Measurements from ENCODE around the gene AGAP1. TPM values are rescaled to one million over a fixed set of nuclear protein-coding genes. Genes with fewer than 3 reads are reported as not detected.

The AGAP1 gene
- total RNA-seq, 1 donor from 2014 or later, result 33.4 TPM

- H3K4me1 ChIP-seq, result peaks cover 10% of the 10 kb centered on the region
- no peak for TF ChIP-seq CTCF (IDR thresholded peaks at IDR 0.05)
- H3K9me3 ChIP-seq, result no peaks in the 10 kb centered on the region
- intact Hi-C loops (cut with DNase I), result loop anchor here (10.0 kb wide), 1 partner anchor 54 kb away; no protein-coding TSS in a partner anchor
- H3K27ac ChIP-seq, result no peak overlapping the region
- DNase-seq (no peak), ATAC-seq (no peak)
- no peak overlapping the region for H3K4me3 ChIP-seq
- H3K27me3 ChIP-seq, result no peaks in the 10 kb centered on the region
- no peaks in the 10 kb centered on the region for H3K36me3 ChIP-seq
These were observed 235.1 kb downstream of the AGAP1 start for GRCh38 chr2:235728800-235729556.

GRCh38 chr2:235729557-235729947 lies 235.7 kb downstream of the AGAP1 start:
- H3K27ac ChIP-seq, result no peak overlapping the region
- peaks cover 5% of the 10 kb centered on the region for H3K4me1 ChIP-seq
- no peaks in the 10 kb centered on the region for H3K36me3 ChIP-seq
- H3K4me3 ChIP-seq, result no peak overlapping the region
- ATAC-seq (no peak), DNase-seq (no peak)
- intact Hi-C loops (cut with DNase I), result loop anchor here (10.0 kb wide), 1 partner anchor 55 kb away; no protein-coding TSS in a partner anchor
- H3K27me3 ChIP-seq, result no peaks in the 10 kb centered on the region
- TF ChIP-seq CTCF (IDR thresholded peaks at IDR 0.05), result no peak
- H3K9me3 ChIP-seq, result no peaks in the 10 kb centered on the region

DNA sequence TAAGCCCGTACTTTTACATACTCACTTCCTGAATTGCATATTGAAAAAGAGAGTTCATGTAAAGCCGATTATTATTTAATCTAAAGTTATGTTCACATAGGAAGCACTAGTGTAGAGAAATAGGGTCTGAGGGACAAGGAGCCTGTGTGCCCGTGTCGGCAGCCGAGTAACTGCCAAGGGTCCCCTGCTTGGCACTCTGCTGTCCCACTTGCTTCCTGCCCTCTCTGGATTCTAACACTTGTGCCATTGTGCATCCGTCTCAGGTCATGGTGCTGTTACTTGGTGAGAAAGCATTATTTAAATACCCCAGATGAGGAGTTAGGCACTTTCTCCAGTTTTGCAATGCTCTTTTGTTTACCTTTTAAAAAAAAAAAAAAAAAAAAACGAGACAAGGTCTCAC lies 236.3 kb downstream of the AGAP1 start:
- no peaks in the 10 kb centered on the region for H3K36me3 ChIP-seq
- H3K4me3 ChIP-seq, result no peak overlapping the region
- intact Hi-C loops (cut with DNase I), result loop anchor here (10.0 kb wide), 1 partner anchor 125 kb away; no protein-coding TSS in a partner anchor
- no peak overlapping the region for H3K27ac ChIP-seq
- DNase-seq, result no peak
- H3K4me1 ChIP-seq, result no peaks in the 10 kb centered on the region
- no peaks in the 10 kb centered on the region for H3K9me3 ChIP-seq
- no peak for TF ChIP-seq CTCF (IDR thresholded peaks at IDR 0.05)
- no peaks in the 10 kb centered on the region for H3K27me3 ChIP-seq
- ATAC-seq, result no peak

DNA sequence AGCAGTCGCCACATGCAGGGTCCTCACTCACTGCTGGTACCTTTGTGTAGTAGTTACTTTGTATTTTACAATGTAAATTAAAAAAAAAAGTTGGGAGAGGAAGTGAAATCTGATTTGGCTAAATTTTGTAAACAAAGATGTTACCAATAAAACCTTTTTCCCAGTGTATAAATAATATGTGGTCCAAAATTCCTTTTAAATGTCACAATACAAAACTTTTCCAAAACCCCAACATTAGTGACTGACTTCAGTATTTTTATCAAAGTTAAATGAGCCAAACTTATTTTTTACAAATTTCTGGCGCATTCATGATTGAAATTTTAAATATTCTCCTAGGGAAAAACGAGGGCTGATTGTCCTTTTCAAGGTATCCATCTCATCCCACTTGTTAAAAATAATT lies 239.9 kb downstream of the AGAP1 start:
- no peak for ATAC-seq
- Histone ChIP-seq H3K4me1 (no peaks in the 10 kb centered on the region), H3K4me3 (no peak overlapping the region), H3K36me3 (no peaks in the 10 kb centered on the region), H3K27ac (no peak overlapping the region), H3K27me3 (no peaks in the 10 kb centered on the region), H3K9me3 (no peaks in the 10 kb centered on the region)
- intact Hi-C loops (cut with DNase I), result loop anchor here (10.0 kb wide), 1 partner anchor 129 kb away; no protein-coding TSS in a partner anchor
- no peak for DNase-seq
- no peak for TF ChIP-seq CTCF (IDR thresholded peaks at IDR 0.05)

- ATAC-seq (no peak), DNase-seq (no peak)
- no peaks in the 10 kb centered on the region for H3K9me3 ChIP-seq
- no peaks in the 10 kb centered on the region for H3K27me3 ChIP-seq
- H3K4me3 ChIP-seq, result no peak overlapping the region
- no peak overlapping the region for H3K27ac ChIP-seq
- no peak for TF ChIP-seq CTCF (IDR thresholded peaks at IDR 0.05)
- intact Hi-C loops (cut with DNase I), result loop anchor here (10.0 kb wide), 1 partner anchor 129 kb away; no protein-coding TSS in a partner anchor
- H3K36me3 ChIP-seq, result no peaks in the 10 kb centered on the region
- no peaks in the 10 kb centered on the region for H3K4me1 ChIP-seq
These were observed 240.3 kb downstream of the AGAP1 start for GRCh38 chr2:235734168-235734567.
